HG02798 (cell line): ENCODE measurements around the gene NLRC3.

Experiments used
- ATAC-seq: cut with Tn5 transposase; IDR thresholded peaks from one replicate; pipeline ENCODE4 v1.9.1; 2021; ENCODE audit warnings: mild to moderate bottlenecking; ENCODE audit not compliant: unreplicated experiment, poor library complexity

NLRC3 gene

GRCh38 chr16:3582276-3583165 is 5.3 kb upstream of the NLRC3 start:
- ATAC-seq, result no peak

- ATAC-seq, result no peak
Observed at GRCh38 chr16:3581392-3581791, 4.2 kb upstream of the NLRC3 start.

GRCh38 chr16:3580686-3581085 is 3.5 kb upstream of the NLRC3 start:
- no peak for ATAC-seq

- ATAC-seq, result no peak
Observed at GRCh38 chr16:3580251-3580651, 3.0 kb upstream of the NLRC3 start.

GRCh38 chr16:3579776-3580175 is 2.6 kb upstream of the NLRC3 start:
- no peak for ATAC-seq

- peak; percentile 65 for ATAC-seq
Observed at GRCh38 chr16:3578610-3579551, 1.7 kb upstream of the NLRC3 start.

GRCh38 chr16:3578121-3578520 is 918 bp upstream of the NLRC3 start:
- no peak for ATAC-seq

GRCh38 chr16:3576211-3576610 is 992 bp downstream of the NLRC3 start:
- no peak for ATAC-seq

- no peak for ATAC-seq
Observed at GRCh38 chr16:3575491-3575890, 1.7 kb downstream of the NLRC3 start.

GRCh38 chr16:3574195-3574594 is 3.0 kb downstream of the NLRC3 start:
- ATAC-seq, result no peak

GRCh38 chr16:3573146-3573815 is 3.9 kb downstream of the NLRC3 start:
- ATAC-seq, result no peak

GRCh38 chr16:3570420-3571062 is 6.7 kb downstream of the NLRC3 start:
- no peak for ATAC-seq

- ATAC-seq, result no peak
Observed at GRCh38 chr16:3569851-3570250, 7.4 kb downstream of the NLRC3 start.

- no peak for ATAC-seq
Observed at GRCh38 chr16:3566990-3567389, 10.2 kb downstream of the NLRC3 start.

- no peak for ATAC-seq
Observed at GRCh38 chr16:3564889-3565141, 12.4 kb downstream of the NLRC3 start.

GRCh38 chr16:3564130-3564888 is 12.9 kb downstream of the NLRC3 start:
- no peak for ATAC-seq

GRCh38 chr16:3562914-3563480 is 14.2 kb downstream of the NLRC3 start:
- no peak for ATAC-seq

GRCh38 chr16:3561626-3562025 is 15.6 kb downstream of the NLRC3 start:
- ATAC-seq, result no peak

- ATAC-seq, result no peak
Observed at GRCh38 chr16:3554351-3554928, 22.8 kb downstream of the NLRC3 start.
